ENCODE measurements around the gene SOHLH2.

SOHLH2 gene

GRCh38 chr13:36258831-36259230 lies 44.5 kb upstream of the SOHLH2 start:
- TF ChIP-seq CTCF (IDR thresholded peaks at IDR 0.05), result no peak
- no peaks in the 10 kb centered on the region for H3K79me2 ChIP-seq
- no peaks in the 10 kb centered on the region for H3K4me1 ChIP-seq
- no peak overlapping the region for H3K9ac ChIP-seq
- no peak overlapping the region for H3K4me2 ChIP-seq (ENCODE audit: low read length)
- no peak overlapping the region for H3K4me3 ChIP-seq (ENCODE audit: low read depth, low read length)
- H3K36me3 ChIP-seq (ENCODE audit: control insufficient read depth, insufficient read depth, low read length), result no peaks in the 10 kb centered on the region
- H3K9me3 ChIP-seq (ENCODE audit: control insufficient read depth, low read length), result no peaks in the 10 kb centered on the region
- H2AFZ ChIP-seq, result no peak overlapping the region
- H3K27ac ChIP-seq, result no peak overlapping the region
- H3K27me3 ChIP-seq (ENCODE audit: control insufficient read depth, insufficient read depth, low read length), result no peaks in the 10 kb centered on the region

- Histone ChIP-seq H3K4me3 (ENCODE audit: low read depth, low read length) (no peak overlapping the region), H3K27ac (no peak overlapping the region), H3K9ac (no peak overlapping the region), H3K79me2 (no peaks in the 10 kb centered on the region), H3K9me3 (ENCODE audit: control insufficient read depth, low read length) (no peaks in the 10 kb centered on the region), H3K4me2 (ENCODE audit: low read length) (no peak overlapping the region), H2AFZ (no peak overlapping the region), H3K36me3 (ENCODE audit: control insufficient read depth, insufficient read depth, low read length) (no peaks in the 10 kb centered on the region), H3K27me3 (ENCODE audit: control insufficient read depth, insufficient read depth, low read length) (no peaks in the 10 kb centered on the region), H3K4me1 (peaks cover 3% of the 10 kb centered on the region)
- TF ChIP-seq CTCF (IDR thresholded peaks at IDR 0.05), result no peak
Measured at GRCh38 chr13:36251526-36251925, 37.2 kb upstream of the SOHLH2 start.

- no peak overlapping the region for H3K9ac ChIP-seq
- H3K4me1 ChIP-seq, result peaks cover 3% of the 10 kb centered on the region
Measured at GRCh38 chr13:36251017-36251416, 36.7 kb upstream of the SOHLH2 start.

GRCh38 chr13:36248700-36249099 lies 34.3 kb upstream of the SOHLH2 start:
- no peak overlapping the region for H3K4me3 ChIP-seq (ENCODE audit: low read depth, low read length)
- H3K4me1 ChIP-seq, result peaks cover 3% of the 10 kb centered on the region
- H3K9me3 ChIP-seq (ENCODE audit: control insufficient read depth, low read length), result no peaks in the 10 kb centered on the region
- no peak overlapping the region for H2AFZ ChIP-seq
- no peak for TF ChIP-seq CTCF (IDR thresholded peaks at IDR 0.05)
- no peak overlapping the region for H3K4me2 ChIP-seq (ENCODE audit: low read length)
- H3K36me3 ChIP-seq (ENCODE audit: control insufficient read depth, insufficient read depth, low read length), result no peaks in the 10 kb centered on the region
- no peak overlapping the region for H3K27ac ChIP-seq
- H3K27me3 ChIP-seq (ENCODE audit: control insufficient read depth, insufficient read depth, low read length), result no peaks in the 10 kb centered on the region
- H3K9ac ChIP-seq, result no peak overlapping the region
- no peaks in the 10 kb centered on the region for H3K79me2 ChIP-seq

More at GRCh38 chr13:36251017-36251416, 36.7 kb upstream of the SOHLH2 start:
- no peak for TF ChIP-seq CTCF (IDR thresholded peaks at IDR 0.05)
- Histone ChIP-seq H3K27me3 (ENCODE audit: control insufficient read depth, insufficient read depth, low read length) (no peaks in the 10 kb centered on the region), H3K79me2 (no peaks in the 10 kb centered on the region), H3K4me3 (ENCODE audit: low read depth, low read length) (no peak overlapping the region), H3K4me2 (ENCODE audit: low read length) (peak overlapping the region; percentile 5), H3K9me3 (ENCODE audit: control insufficient read depth, low read length) (no peaks in the 10 kb centered on the region), H3K27ac (no peak overlapping the region), H2AFZ (no peak overlapping the region), H3K36me3 (ENCODE audit: control insufficient read depth, insufficient read depth, low read length) (no peaks in the 10 kb centered on the region)

- Histone ChIP-seq H3K4me2 (ENCODE audit: low read length) (no peak overlapping the region), H3K36me3 (ENCODE audit: control insufficient read depth, insufficient read depth, low read length) (no peaks in the 10 kb centered on the region), H3K9ac (no peak overlapping the region), H3K4me1 (no peaks in the 10 kb centered on the region), H2AFZ (no peak overlapping the region), H3K27me3 (ENCODE audit: control insufficient read depth, insufficient read depth, low read length) (no peaks in the 10 kb centered on the region), H3K79me2 (no peaks in the 10 kb centered on the region), H3K27ac (no peak overlapping the region), H3K9me3 (ENCODE audit: control insufficient read depth, low read length) (no peaks in the 10 kb centered on the region), H3K4me3 (ENCODE audit: low read depth, low read length) (no peak overlapping the region)
- no peak for TF ChIP-seq CTCF (IDR thresholded peaks at IDR 0.05)
Measured at GRCh38 chr13:36244990-36245389, 30.6 kb upstream of the SOHLH2 start.
